ENCODE results near the gene FCHO2. TPM values are rescaled to one million over a fixed set of nuclear protein-coding genes. Genes with fewer than 3 reads are reported as not detected.
"Not testable (repeated sequence)": the region's sequence is repeated elsewhere in the genome, so short reads cannot be mapped to it uniquely, and the experiment has no call there.

Gene FCHO2
- total RNA-seq, 1 experiment from 2014 or later: 5.8 TPM

DNA sequence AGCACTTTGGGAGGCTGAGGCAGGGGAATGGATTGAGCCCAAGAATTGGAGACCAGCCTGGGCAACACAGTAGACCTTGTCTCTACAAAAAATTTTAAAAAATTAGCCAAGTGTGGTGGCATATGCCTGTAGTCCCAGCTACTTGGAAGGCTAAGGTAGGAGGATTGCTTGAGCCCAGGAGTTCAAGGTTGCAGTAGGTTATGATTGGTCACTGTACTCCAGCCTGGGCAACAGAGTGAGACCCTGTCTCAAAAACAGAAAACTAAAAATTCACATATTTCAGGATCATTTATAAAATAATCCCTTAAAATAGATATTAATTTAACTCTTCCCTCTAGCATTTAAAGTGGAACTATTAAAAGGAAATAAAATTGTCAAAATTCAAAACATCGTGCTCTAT lies 3.4 kb downstream of the FCHO2 start:
- TF ChIP-seq CTCF (conservative IDR thresholded peaks at IDR 0.05): no peak
- Mint-ChIP-seq H3K9me3 (no peaks in the 10 kb centered on the region), H3K27ac (no peak overlapping the region), H3K4me3 (no peak overlapping the region), H3K36me3 (ENCODE audit: insufficient read depth in 1 of 3, low read depth in 3 of 3) (no peaks in the 10 kb centered on the region), H3K4me1 (peaks cover 15 to 17% of the 10 kb centered on the region in 2 experiments), H3K27me3 (ENCODE audit: low read depth) (no peaks in the 10 kb centered on the region; the same call in 1 of the 2 replicates)
- no peak overlapping the region for H4K91ac ChIP-seq (ENCODE audit: insufficient read length, low read depth, low read length)
- no peak overlapping the region for H2BK5ac ChIP-seq (ENCODE audit: insufficient read length, low read length)
- no peak overlapping the region for H2BK12ac ChIP-seq (ENCODE audit: insufficient read length, low read depth, low read length)
- H3K27me3 ChIP-seq (ENCODE audit: insufficient read depth, low read length): no peaks in the 10 kb centered on the region
- H3K14ac ChIP-seq (ENCODE audit: insufficient read depth, low read length): no peak overlapping the region
- no peak overlapping the region for H2BK15ac ChIP-seq (ENCODE audit: low read depth, low read length)
- no CpG with 5 or more reads among the region's 1 CpG for WGBS (ENCODE audit: extremely low coverage, insufficient read length, low lambda C conversion rate)
- H3K4me2 ChIP-seq (ENCODE audit: insufficient read depth, insufficient read length, low read length): no peak overlapping the region
- H4K8ac ChIP-seq (replicated peaks; ENCODE audit: insufficient read length, low read depth, low read length): no peak overlapping the region
- H3K27ac ChIP-seq (ENCODE audit: insufficient read length, low read depth, low read length): no peak overlapping the region
- no peak overlapping the region for H2BK20ac ChIP-seq (ENCODE audit: low read depth, low read length, poor library complexity, severe bottlenecking)
- H3K56ac ChIP-seq (ENCODE audit: insufficient read length, low read depth, low read length): no peak overlapping the region
- no peak overlapping the region for H4K5ac ChIP-seq (ENCODE audit: insufficient read length, low read depth, low read length)
- H3K4me1 ChIP-seq (ENCODE audit: insufficient read depth, low read length): peaks cover under 1% of the 10 kb centered on the region; the same call in 1 of the 2 replicates
- no peak overlapping the region for H3K18ac ChIP-seq (ENCODE audit: insufficient read length, low read depth, low read length)
- H2AFZ ChIP-seq (ENCODE audit: low read length): no peak overlapping the region
- H3K23me2 ChIP-seq (ENCODE audit: insufficient read length, low read depth, low read length, poor library complexity, severe bottlenecking): peaks cover 12% of the 10 kb centered on the region
- H3K79me2 ChIP-seq (ENCODE audit: insufficient read depth, low read length): peaks cover 2% of the 10 kb centered on the region; the same call in 1 of the 2 replicates
- no peaks in the 10 kb centered on the region for H3K79me1 ChIP-seq (ENCODE audit: insufficient read depth, low read depth, low read length, poor library complexity, severe bottlenecking)
- H2BK120ac ChIP-seq (ENCODE audit: low read depth, low read length, poor library complexity, severe bottlenecking): no peak overlapping the region
- H4K20me1 ChIP-seq (ENCODE audit: control insufficient read depth, insufficient read depth, insufficient read length): no peaks in the 10 kb centered on the region
- no peaks in the 10 kb centered on the region for H3K9me3 ChIP-seq (ENCODE audit: control insufficient read depth, low read depth, low read length)
- no peak overlapping the region for H2AK5ac ChIP-seq (ENCODE audit: insufficient read length, low read length)
- H3K9ac ChIP-seq (ENCODE audit: extremely low read depth, insufficient read length, low read length): no peak overlapping the region
- H3T11ph ChIP-seq (ENCODE audit: low read length): no peak overlapping the region
- no peak overlapping the region for H3K23ac ChIP-seq (ENCODE audit: insufficient read length, low read depth, low read length)
- no peak overlapping the region for H3K4ac ChIP-seq (ENCODE audit: low read depth, low read length)
- DNase-seq: no peak

DNA sequence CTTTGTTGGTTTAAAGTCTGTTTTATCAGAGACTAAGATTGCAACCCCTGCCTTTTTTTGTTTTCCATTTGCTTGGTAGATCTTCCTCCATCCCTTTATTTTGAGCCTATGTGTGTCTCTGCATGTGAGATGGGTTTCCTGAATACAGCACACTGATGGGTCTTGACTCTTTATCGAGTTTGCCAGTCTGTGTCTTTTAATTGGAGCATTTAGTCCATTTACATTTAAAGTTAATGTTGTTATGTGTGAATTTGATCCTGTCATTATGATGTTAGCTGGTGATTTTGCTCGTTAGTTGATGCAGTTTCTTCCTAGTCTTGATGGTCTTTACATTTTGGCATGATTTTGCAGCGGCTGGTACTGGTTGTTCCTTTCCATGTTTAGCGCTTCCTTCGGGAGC lies 18.6 kb downstream of the FCHO2 start:
- H3K27me3 ChIP-seq (ENCODE audit: insufficient read depth, low read length); H3K4me1 Mint-ChIP-seq; H3K79me2 ChIP-seq (ENCODE audit: insufficient read depth, low read length); H3K18ac ChIP-seq (ENCODE audit: insufficient read length, low read depth, low read length); H3K4me2 ChIP-seq (ENCODE audit: insufficient read depth, insufficient read length, low read length); H3K9ac ChIP-seq (ENCODE audit: extremely low read depth, insufficient read length, low read length); H2AK5ac ChIP-seq (ENCODE audit: insufficient read length, low read length); H3K14ac ChIP-seq (ENCODE audit: insufficient read depth, low read length); H3K56ac ChIP-seq (ENCODE audit: insufficient read length, low read depth, low read length); H2BK15ac ChIP-seq (ENCODE audit: low read depth, low read length); H3K27ac Mint-ChIP-seq; H4K20me1 ChIP-seq (ENCODE audit: control insufficient read depth, insufficient read depth, insufficient read length); H3K79me1 ChIP-seq (ENCODE audit: insufficient read depth, low read depth, low read length, poor library complexity, severe bottlenecking); H4K91ac ChIP-seq (ENCODE audit: insufficient read length, low read depth, low read length); H3K27me3 Mint-ChIP-seq (ENCODE audit: low read depth); DNase-seq; H3K4ac ChIP-seq (ENCODE audit: low read depth, low read length); H2BK20ac ChIP-seq (ENCODE audit: low read depth, low read length, poor library complexity, severe bottlenecking); H3K23me2 ChIP-seq (ENCODE audit: insufficient read length, low read depth, low read length, poor library complexity, severe bottlenecking); H2BK12ac ChIP-seq (ENCODE audit: insufficient read length, low read depth, low read length); H3K9me3 ChIP-seq (ENCODE audit: control insufficient read depth, low read depth, low read length); H4K5ac ChIP-seq (ENCODE audit: insufficient read length, low read depth, low read length); H3K27ac ChIP-seq (ENCODE audit: insufficient read length, low read depth, low read length); H3T11ph ChIP-seq (ENCODE audit: low read length); H2BK120ac ChIP-seq (ENCODE audit: low read depth, low read length, poor library complexity, severe bottlenecking); H3K9me3 Mint-ChIP-seq; H2AFZ ChIP-seq (ENCODE audit: low read length); H2BK5ac ChIP-seq (ENCODE audit: insufficient read length, low read length); H4K8ac ChIP-seq (replicated peaks; ENCODE audit: insufficient read length, low read depth, low read length); H3K4me1 ChIP-seq (ENCODE audit: insufficient read depth, low read length); H3K4me3 Mint-ChIP-seq; H3K23ac ChIP-seq (ENCODE audit: insufficient read length, low read depth, low read length); H3K36me3 Mint-ChIP-seq (ENCODE audit: insufficient read depth in 1 of 3, low read depth in 3 of 3): not testable (repeated sequence)
- no CpG with 5 or more reads among the region's 5 CpGs for WGBS (ENCODE audit: extremely low coverage, insufficient read length, low lambda C conversion rate)
